HG02943 (cell line): ENCODE measurements around the gene FAM169A.
A peak's percentile ranks its signal among the peaks of the same experiment; 100 is the strongest.
"Not testable (repeated sequence)": the region's sequence is repeated elsewhere in the genome, so short reads cannot be mapped to it uniquely, and the experiment has no call there.

Experiments used
- ATAC-seq: cut with Tn5 transposase; IDR thresholded peaks from one replicate; pipeline ENCODE4 v1.9.1; 2021; ENCODE audit warnings: mild to moderate bottlenecking, low read depth, moderate library complexity; ENCODE audit not compliant: unreplicated experiment

The FAM169A gene

DNA sequence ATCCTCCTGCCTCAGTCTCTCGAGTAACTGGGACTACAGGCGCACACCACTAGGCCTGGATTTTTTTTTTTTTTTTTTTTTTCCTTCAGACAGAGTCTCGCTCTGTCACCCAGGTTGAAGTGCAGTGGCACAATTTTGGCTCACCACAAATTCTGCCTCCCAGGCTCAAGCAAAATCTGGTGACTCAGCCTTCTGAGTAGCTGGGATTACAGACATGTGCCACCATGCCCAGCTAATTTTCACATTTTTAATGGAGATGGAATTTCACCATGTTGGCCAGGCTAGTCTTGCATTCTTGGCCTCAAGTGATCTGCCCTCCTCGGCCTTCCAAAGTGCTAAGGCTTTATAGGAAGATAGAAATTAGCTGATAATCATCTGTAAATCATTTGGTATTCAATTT lies 55.3 kb downstream of the FAM169A start:
- no peak for ATAC-seq

GRCh38 chr5:74801941-74802340 lies 64.2 kb downstream of the FAM169A start:
- no peak for ATAC-seq

- ATAC-seq = no peak
These were observed 65.0 kb downstream of the FAM169A start for GRCh38 chr5:74801197-74801596.

DNA sequence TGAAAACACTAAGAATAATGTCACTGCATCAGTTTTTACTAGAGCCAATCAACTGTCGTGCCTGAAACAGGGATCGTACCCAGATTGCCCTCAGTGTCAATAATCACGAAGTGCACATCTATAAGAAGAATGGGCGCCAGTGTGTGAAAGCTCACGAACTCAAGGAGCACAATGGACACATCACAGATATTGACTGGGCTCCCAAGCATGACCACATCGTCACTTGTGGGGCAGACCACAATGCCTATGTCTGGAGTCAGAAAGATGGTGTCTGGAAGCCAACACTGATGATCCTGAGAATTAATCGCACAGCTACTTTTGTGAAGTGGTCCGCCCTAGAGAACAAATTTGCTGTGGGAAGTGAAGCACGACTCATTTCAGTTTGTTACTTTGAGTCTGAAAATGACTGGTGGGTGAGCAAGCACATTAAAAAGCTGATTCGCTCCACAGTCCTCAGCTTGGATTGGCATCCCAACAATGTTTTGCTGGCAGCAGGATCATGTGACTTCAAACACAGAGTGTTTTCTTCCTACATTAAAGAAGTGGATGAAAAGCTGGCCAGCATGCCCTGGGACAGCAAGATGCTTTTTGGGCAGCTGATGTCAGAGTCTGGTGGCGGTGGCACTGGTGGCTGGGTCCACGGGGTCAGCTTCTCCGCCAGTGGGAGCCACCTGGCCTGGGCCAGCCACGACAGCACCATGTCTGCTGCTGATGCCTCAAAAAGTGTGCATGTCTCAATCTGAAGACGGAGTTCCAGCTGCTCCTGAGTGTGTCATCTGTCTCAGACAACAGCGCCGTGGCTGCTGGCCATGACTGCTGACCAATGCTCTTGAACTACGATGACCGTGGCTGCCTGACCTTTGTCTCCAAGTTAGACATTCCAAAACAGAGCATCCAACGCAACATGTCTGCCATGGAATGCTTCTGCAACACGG lies 66.9 kb downstream of the FAM169A start:
- ATAC-seq = no peak

GRCh38 chr5:74791669-74792068 lies 74.5 kb downstream of the FAM169A start:
- not testable (repeated sequence) for ATAC-seq

DNA sequence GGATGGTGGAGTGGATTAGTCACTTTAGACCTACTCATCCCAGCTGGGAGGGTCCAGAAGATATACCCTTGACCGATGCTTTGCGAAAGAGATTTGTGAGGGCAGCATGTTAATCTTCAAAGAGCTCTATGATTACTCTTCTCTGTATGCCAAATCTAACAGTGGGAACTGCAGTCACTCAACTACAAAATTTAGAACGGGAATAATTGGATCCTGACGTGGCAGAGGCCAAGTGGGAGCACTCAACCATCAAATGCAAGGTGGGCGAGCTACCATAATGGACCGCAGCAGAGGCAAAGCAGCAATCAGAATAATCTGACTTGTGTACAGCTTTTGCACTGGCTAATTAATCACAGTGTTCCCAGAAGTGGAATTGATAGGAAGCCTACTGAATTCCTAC lies 78.8 kb downstream of the FAM169A start:
- no peak for ATAC-seq

GRCh38 chr5:74786851-74787250 lies 79.3 kb downstream of the FAM169A start:
- ATAC-seq = no peak

DNA sequence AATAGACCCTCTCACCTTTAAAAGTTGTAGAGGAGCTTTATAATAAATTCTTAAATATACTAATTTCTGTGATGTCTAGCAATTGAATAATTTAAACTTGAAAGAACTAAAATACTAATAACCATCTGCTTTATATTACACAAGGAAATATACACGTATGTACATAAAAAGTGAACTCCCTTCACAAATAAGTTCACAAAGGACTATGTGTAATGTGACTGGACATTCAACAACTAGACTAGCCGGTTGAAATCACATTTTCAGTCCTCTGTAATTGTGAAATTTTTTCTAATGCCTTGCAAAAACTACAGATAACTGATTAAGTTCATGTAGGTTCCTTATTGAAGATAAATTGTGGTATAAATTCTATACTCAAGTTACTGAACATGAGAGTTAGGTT lies 87.6 kb downstream of the FAM169A start:
- no peak for ATAC-seq

DNA sequence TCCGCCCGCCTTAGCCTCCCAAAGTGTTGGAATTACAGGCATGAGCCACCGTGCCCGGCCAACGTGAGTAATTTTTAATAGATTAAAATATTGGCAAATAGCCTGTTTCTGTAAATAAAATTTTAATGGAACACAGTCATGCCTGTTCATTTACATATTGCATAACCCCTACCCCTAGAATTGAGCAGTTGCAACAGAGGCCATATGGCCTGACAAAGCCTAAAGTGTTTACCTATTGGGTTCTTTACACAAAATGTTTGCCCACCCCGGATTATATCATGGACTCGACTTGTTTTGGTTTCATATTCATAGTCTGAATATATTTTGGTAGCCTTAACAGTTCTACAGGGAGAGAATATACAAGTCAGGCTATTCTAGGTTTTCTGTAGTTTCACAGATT lies 93.8 kb downstream of the FAM169A start:
- no peak for ATAC-seq

GRCh38 chr5:74767579-74767913 lies 98.6 kb downstream of the FAM169A start:
- no peak for ATAC-seq

- ATAC-seq = peak; percentile 91
These were observed 99.2 kb downstream of the FAM169A start, which contains the start of the genes GFM2 and NSA2 for GRCh38 chr5:74766849-74767578. TSS of gene GFM2 (minus strand) at chr5:74767117. CDS start at chr5:74763742, 3,375 bp downstream. TSS of gene NSA2 (plus strand) at chr5:74767249. CDS start at chr5:74767361, 112 bp downstream.

DNA sequence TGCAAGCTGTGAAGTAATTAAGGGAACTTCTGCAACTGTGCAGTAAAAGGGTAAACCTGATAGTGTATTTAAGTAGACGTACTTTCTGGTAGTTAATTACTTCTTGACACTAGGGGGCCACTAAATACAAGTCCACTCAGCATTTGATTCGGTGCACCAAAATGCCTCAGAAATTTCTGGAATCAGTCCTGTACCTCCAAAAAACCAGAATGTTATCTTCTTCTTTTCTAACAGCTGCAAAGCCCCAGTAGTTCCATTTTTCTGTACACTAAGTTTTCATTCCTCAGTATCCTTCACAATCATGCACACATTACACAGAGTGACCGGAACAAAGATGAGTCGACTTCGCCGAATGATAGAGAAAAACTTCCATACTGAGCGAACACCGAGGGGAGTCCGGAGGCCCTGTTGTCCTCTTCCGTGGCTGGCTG lies 99.8 kb downstream of the FAM169A start:
- peak; percentile 55 for ATAC-seq

- ATAC-seq = no peak
These were observed 100.3 kb downstream of the FAM169A start for GRCh38 chr5:74765929-74766328.

DNA sequence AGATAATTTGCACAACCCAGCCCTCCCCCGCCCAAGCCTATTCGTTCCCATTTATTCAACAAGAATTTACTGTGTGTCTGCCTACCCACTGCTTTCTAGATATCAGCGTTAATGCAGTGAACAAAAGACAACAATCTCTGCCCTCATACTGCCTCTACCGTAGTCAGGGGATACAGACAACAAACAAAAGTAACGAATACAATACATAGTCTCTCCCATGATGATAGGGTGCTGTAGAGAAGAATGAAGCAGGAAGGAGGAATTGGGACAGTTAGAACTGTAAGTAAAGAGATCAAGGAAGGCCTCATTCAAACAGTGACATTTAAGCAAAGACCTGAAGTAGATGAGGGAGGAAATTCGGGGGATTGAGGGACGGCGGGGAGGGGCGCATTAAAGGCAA lies 101.0 kb downstream of the FAM169A start:
- no peak for ATAC-seq

DNA sequence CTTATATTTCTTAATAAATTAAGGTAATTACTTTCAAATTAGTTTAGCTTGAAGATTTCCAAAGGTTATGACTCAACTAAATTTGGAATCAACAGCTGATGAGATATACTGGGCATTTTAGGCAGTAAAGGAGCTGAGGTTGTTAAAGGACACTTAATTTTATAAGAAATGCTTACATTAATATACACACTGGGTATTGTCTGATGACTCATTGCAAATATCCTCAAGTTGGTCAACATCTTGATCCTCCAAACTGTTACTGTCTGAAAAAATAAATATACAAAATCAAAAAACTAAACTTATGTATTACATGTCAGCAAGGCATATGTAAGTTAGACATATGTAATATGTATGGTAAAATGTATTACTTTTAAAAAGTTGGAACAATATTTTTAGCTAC lies 102.7 kb downstream of the FAM169A start:
- ATAC-seq = no peak

DNA sequence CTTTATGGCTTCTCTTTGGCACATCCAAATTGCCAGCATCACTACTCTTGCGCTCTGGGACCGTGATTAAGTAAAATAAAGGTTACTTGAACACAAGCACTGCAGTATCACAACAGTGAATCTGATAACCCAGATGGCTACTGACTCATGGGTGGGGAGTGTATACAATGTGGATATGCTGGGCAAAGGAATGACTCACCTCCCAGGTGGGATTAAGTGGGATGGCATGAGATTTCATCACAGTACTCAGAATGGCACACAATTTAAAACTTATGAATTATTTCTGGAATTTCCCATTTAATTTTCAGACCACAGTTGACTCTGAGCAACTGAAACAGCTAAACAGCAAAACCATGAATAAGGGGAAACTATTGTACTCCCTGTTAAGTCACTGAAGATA lies 103.6 kb downstream of the FAM169A start:
- ATAC-seq = no peak

GRCh38 chr5:74761241-74761640 lies 104.9 kb downstream of the FAM169A start:
- ATAC-seq = no peak

DNA sequence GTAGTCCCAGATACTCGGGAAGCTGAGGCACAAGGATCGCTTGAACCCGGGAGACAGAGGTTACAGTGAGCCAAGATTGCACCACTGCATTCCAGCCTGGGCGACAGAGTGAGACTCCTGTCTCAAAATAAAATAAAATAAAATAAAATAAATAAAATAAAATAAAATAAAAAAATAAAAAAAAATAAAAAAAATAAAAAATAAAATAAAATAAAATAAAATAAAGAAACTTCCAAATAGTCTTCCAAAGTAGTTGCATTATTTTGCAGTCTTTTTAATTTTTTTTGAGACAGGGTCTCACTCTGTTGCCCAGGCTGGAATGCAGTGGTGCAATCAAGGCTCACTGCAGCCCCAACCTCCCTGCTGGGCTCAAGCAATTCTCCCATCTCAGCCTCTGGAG lies 117.4 kb downstream of the FAM169A start:
- not testable (repeated sequence) for ATAC-seq

- ATAC-seq = no peak
These were observed 127.8 kb downstream of the FAM169A start for GRCh38 chr5:74738406-74738805.

GRCh38 chr5:74736759-74737158 lies 129.4 kb downstream of the FAM169A start:
- no peak for ATAC-seq
